Peyer's patch (tissue), 4 donors: ENCODE data around the gene PLPPR4. TPM values are rescaled to one million over a fixed set of nuclear protein-coding genes. Genes with fewer than 3 reads are reported as not detected.

Experiments
- DNase-seq, 3 donors: peaks; one replicate each; pipeline ENCODE4 v3.0.0-alpha.2; 2017 to 2019
- H3K27ac ChIP-seq, 4 donors: fragments of 200-600 bp; sonication (generic); one replicate each; pipeline ENCODE4 v1.5.1; 2016 to 2019
- H3K27me3 ChIP-seq, 2 donors: fragments of 200-600 bp; sonication (generic); one replicate each; pipeline ENCODE4 v1.5.1; 2019
- H3K36me3 ChIP-seq, 3 donors: fragments of 200-600 bp; sonication (generic); one replicate each; pipeline ENCODE4 v1.5.1; 2016 to 2019
- H3K4me1 ChIP-seq, 4 donors: fragments of 200-600 bp; sonication (generic); one replicate each; pipeline ENCODE4 v1.5.1; 2016 to 2019
- H3K4me3 ChIP-seq, 4 donors: fragments of 200-600 bp; sonication (generic); 1 replicate in 3 of 4; 2 replicates in 1 of 4; pipeline ENCODE4 v1.5.1; 2016 to 2019; ENCODE audit warnings: mild to moderate bottlenecking in 1 of 4
- H3K9me3 ChIP-seq, 4 donors: fragments of 200-600 bp; sonication (generic); one replicate each; pipeline ENCODE4 v1.5.1; 2016 to 2019; ENCODE audit warnings: mild to moderate bottlenecking in 1 of 4
- CTCF ChIP-seq, 6 experiments: fragments of 450-650 bp in 4 of 6; fragments of 200-600 bp in 2 of 6; sonication (generic) in 1 of 6; IDR thresholded peaks; one replicate each; pipeline ENCODE4 v1.5.1; 2017 to 2019; ENCODE audit warnings: antibody characterized with exemption in 6 of 6, mild to moderate bottlenecking in 3 of 6, moderate library complexity in 1 of 6
- POLR2A ChIP-seq, 2 donors: fragments of 450-650 bp; IDR thresholded peaks; one replicate each; pipeline ENCODE4 v1.5.1; 2017; ENCODE audit warnings: antibody characterized with exemption in 2 of 2, mild to moderate bottlenecking in 2 of 2, moderate library complexity in 2 of 2
- total RNA-seq, 4 donors: library from RNA; depleted of rRNA; stranded (reverse); fragments of >200 nt; gene quantifications; one replicate each; pipeline ENCODE4 v1.1.0, GENCODE V29; 2016

The PLPPR4 gene
- total RNA-seq, 4 donors from 2014 or later = not detected

DNA sequence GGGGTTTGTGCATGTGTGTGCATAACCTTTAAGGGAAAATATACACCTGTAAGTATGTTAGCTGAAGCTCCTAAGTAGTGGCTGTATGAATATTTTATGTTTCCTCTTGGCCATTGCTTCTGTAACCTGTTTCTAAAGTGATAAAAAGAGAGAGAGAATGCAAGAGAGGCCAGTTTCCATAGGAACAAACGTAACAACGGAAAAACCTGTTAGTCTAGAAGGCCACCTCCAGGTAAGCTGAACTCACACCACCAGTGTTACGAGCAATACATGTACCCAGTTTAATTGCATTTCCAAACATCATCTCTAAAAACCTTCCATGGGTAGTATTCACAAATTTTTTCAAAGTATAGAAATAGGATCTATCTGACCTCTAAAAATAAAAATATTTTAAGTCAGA, 63.1 kb downstream of the PLPPR4 start:
- Histone ChIP-seq H3K27me3 (no peaks in the 10 kb centered on the region), H3K36me3 (no peaks in the 10 kb centered on the region), H3K4me3 (no peak overlapping the region), H3K27ac (no peak overlapping the region), H3K4me1 (no peaks in the 10 kb centered on the region), H3K9me3 (no peaks in the 10 kb centered on the region)
- TF ChIP-seq POLR2A (IDR thresholded peaks at IDR 0.05) = no peak
- no peak for TF ChIP-seq CTCF (IDR thresholded peaks at IDR 0.05)
- no peak for DNase-seq

- TF ChIP-seq POLR2A (IDR thresholded peaks at IDR 0.05) = no peak
- no peak for TF ChIP-seq CTCF (IDR thresholded peaks at IDR 0.05)
- no peak overlapping the region for H3K4me3 ChIP-seq
- no peaks in the 10 kb centered on the region for H3K36me3 ChIP-seq
- H3K9me3 ChIP-seq = no peaks in the 10 kb centered on the region
- no peak overlapping the region for H3K27ac ChIP-seq
- DNase-seq = no peak
- H3K27me3 ChIP-seq = no peaks in the 10 kb centered on the region
- H3K4me1 ChIP-seq = no peaks in the 10 kb centered on the region
Measured at GRCh38 chr1:99328171-99328570, 63.9 kb downstream of the PLPPR4 start.

- Histone ChIP-seq H3K27ac (no peak overlapping the region), H3K4me3 (no peak overlapping the region), H3K36me3 (no peaks in the 10 kb centered on the region), H3K27me3 (no peaks in the 10 kb centered on the region), H3K9me3 (no peaks in the 10 kb centered on the region), H3K4me1 (no peaks in the 10 kb centered on the region)
- no peak for TF ChIP-seq POLR2A (IDR thresholded peaks at IDR 0.05)
- no peak for TF ChIP-seq CTCF (IDR thresholded peaks at IDR 0.05)
- DNase-seq = no peak
Measured at GRCh38 chr1:99331083-99331482, 66.8 kb downstream of the PLPPR4 start.

DNA sequence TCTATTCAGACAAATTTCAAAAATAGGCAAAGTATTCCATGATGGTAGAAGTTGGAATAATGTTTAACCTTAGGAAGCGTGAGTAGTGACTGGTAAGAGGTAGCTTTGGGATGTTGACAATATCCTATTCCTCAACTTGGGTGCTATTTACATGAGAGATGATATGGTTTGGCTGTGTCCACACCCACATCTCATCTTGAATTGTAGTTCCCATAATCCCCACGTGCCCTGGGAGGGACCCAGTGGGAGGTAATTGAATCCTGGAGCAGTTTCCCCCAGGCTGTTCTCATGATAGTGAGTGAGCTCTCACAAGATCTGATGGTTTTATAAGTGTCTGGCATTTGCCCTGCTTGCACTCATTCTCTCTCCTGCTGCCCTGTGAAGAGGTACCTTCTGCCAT, 67.3 kb downstream of the PLPPR4 start:
- no peak overlapping the region for H3K4me3 ChIP-seq

GRCh38 chr1:99332561-99332960, 68.3 kb downstream of the PLPPR4 start:
- TF ChIP-seq CTCF (IDR thresholded peaks at IDR 0.05) = no peak
- TF ChIP-seq POLR2A (IDR thresholded peaks at IDR 0.05) = no peak
- no peaks in the 10 kb centered on the region for H3K36me3 ChIP-seq
- H3K9me3 ChIP-seq = no peaks in the 10 kb centered on the region
- no peaks in the 10 kb centered on the region for H3K4me1 ChIP-seq
- no peak overlapping the region for H3K4me3 ChIP-seq
- no peaks in the 10 kb centered on the region for H3K27me3 ChIP-seq
- DNase-seq = no peak
- H3K27ac ChIP-seq = no peak overlapping the region

More for the DNA sequence above, 67.3 kb downstream of the PLPPR4 start:
- Histone ChIP-seq H3K9me3 (no peaks in the 10 kb centered on the region), H3K27ac (no peak overlapping the region), H3K27me3 (no peaks in the 10 kb centered on the region), H3K36me3 (no peaks in the 10 kb centered on the region), H3K4me1 (no peaks in the 10 kb centered on the region)
- DNase-seq = no peak
- TF ChIP-seq POLR2A (IDR thresholded peaks at IDR 0.05) (no peak), CTCF (IDR thresholded peaks at IDR 0.05) (no peak)

- no peaks in the 10 kb centered on the region for H3K4me1 ChIP-seq
- H3K9me3 ChIP-seq = no peaks in the 10 kb centered on the region
- no peak overlapping the region for H3K27ac ChIP-seq
- DNase-seq = no peak
- no peak overlapping the region for H3K4me3 ChIP-seq
- no peaks in the 10 kb centered on the region for H3K27me3 ChIP-seq
- H3K36me3 ChIP-seq = no peaks in the 10 kb centered on the region
- TF ChIP-seq CTCF (IDR thresholded peaks at IDR 0.05) = no peak
- TF ChIP-seq POLR2A (IDR thresholded peaks at IDR 0.05) = no peak
Measured at GRCh38 chr1:99334991-99335390, 70.7 kb downstream of the PLPPR4 start.
